WTC11 (cell line): Measurements from ENCODE around the gene SPC24. TPM values are rescaled to one million over a fixed set of nuclear protein-coding genes. Genes with fewer than 3 reads are reported as not detected.

ENCODE experiments used
- ATAC-seq: fragments of 200-7000 bp; cut with Tn5 transposase; 2 replicates; pipeline ENCODE4 v1.10.0; 2021; ENCODE audit warnings: mild to moderate bottlenecking, moderate library complexity
- CTCF ChIA-PET: fragments of 300-600 bp; sonication (Branson Sonifier 250); formaldehyde crosslinking; loops from one replicate; lab custom pipeline; 2021; ENCODE audit warnings: antibody characterized with exemption; lab: Charles Lee
- POLR2A ChIA-PET: fragments of 350-600 bp; sonication (Branson Sonifier 250); formaldehyde crosslinking; loops from one replicate; lab custom pipeline; 2021; ENCODE audit warnings: antibody characterized with exemption; lab: Charles Lee
- DNase-seq: peaks from one replicate; pipeline ENCODE4 v3.0.0; 2021; ENCODE audit warnings: low spot score
- H3K27ac Mint-ChIP-seq: 2 replicates; pipeline ENCODE4 v1.8.0; 2021; ENCODE audit warnings: mixed read lengths
- H3K27me3 Mint-ChIP-seq: 2 replicates; pipeline ENCODE4 v1.8.0; 2021; ENCODE audit warnings: low read depth, mild to moderate bottlenecking, moderate library complexity, mixed read lengths
- H3K36me3 Mint-ChIP-seq: 2 replicates; pipeline ENCODE4 v1.8.0; 2021; ENCODE audit warnings: mixed read lengths
- H3K4me1 Mint-ChIP-seq: 2 replicates; pipeline ENCODE4 v1.8.0; 2022; ENCODE audit warnings: mixed read lengths
- H3K4me3 Mint-ChIP-seq: 2 replicates; pipeline ENCODE4 v1.8.0; 2021; ENCODE audit warnings: mild to moderate bottlenecking, moderate library complexity, mixed read lengths
- H3K9me3 Mint-ChIP-seq: 2 replicates; pipeline ENCODE4 v1.8.0; 2021; ENCODE audit warnings: mixed read lengths
- ATF6 ChIP-seq: sonication (generic); formaldehyde crosslinking; IDR thresholded peaks from 2 replicates; pipeline ENCODE4 v1.8.1; 2023; ENCODE audit warnings: mild to moderate bottlenecking, missing genetic modification reagents
- E2F1 ChIP-seq: sonication (generic); formaldehyde crosslinking; IDR thresholded peaks from 2 replicates; pipeline ENCODE4 v1.8.0; 2022; ENCODE audit warnings: mild to moderate bottlenecking, missing genetic modification reagents
- E2F4 ChIP-seq: sonication (generic); formaldehyde crosslinking; IDR thresholded peaks from 2 replicates; pipeline ENCODE4 v1.8.1; 2022; ENCODE audit warnings: low read depth, mild to moderate bottlenecking, moderate library complexity, missing genetic modification reagents, borderline replicate concordance
- ELF4 ChIP-seq: sonication (generic); formaldehyde crosslinking; IDR thresholded peaks from 2 replicates; pipeline ENCODE4 v1.8.1; 2022; ENCODE audit warnings: low read depth, mild to moderate bottlenecking, moderate library complexity, missing genetic modification reagents
- GRHL2 ChIP-seq: fragments of 250-450 bp; sonication (Bioruptor Pico); IDR thresholded peaks from 2 replicates; pipeline ENCODE4 v1.8.0; 2022; ENCODE audit warnings: mild to moderate bottlenecking, moderate library complexity; ENCODE audit not compliant: insufficient replicate concordance, severe bottlenecking
- HMGXB4 ChIP-seq: sonication (generic); formaldehyde crosslinking; IDR thresholded peaks from 2 replicates; pipeline ENCODE4 v1.8.1; 2023; ENCODE audit warnings: mild to moderate bottlenecking, moderate library complexity, missing genetic modification reagents
- MYBL2 ChIP-seq: sonication (generic); formaldehyde crosslinking; IDR thresholded peaks from 2 replicates; pipeline ENCODE4 v1.8.1; 2023; ENCODE audit warnings: mild to moderate bottlenecking, moderate library complexity, missing genetic modification reagents
- NR1H2 ChIP-seq: sonication (generic); formaldehyde crosslinking; IDR thresholded peaks from 2 replicates; pipeline ENCODE4 v1.9.0; 2021; ENCODE audit warnings: mild to moderate bottlenecking, moderate library complexity, missing genetic modification reagents
- NR3C1 ChIP-seq: sonication (generic); formaldehyde crosslinking; conservative IDR thresholded peaks from 2 replicates; pipeline ENCODE4 v1.8.1; 2023; ENCODE audit warnings: low read depth, mild to moderate bottlenecking, missing genetic modification reagents
- PREB ChIP-seq: sonication (generic); formaldehyde crosslinking; IDR thresholded peaks from 2 replicates; pipeline ENCODE4 v1.8.1; 2022; ENCODE audit warnings: mild to moderate bottlenecking, missing genetic modification reagents, moderate library complexity, borderline replicate concordance
- PRRX2 ChIP-seq: fragments of 250-450 bp; sonication (Bioruptor Pico); IDR thresholded peaks from 2 replicates; pipeline ENCODE4 v1.8.0; 2021; ENCODE audit warnings: mild to moderate bottlenecking
- SP1 ChIP-seq: sonication (generic); formaldehyde crosslinking; conservative IDR thresholded peaks from 2 replicates; pipeline ENCODE4 v1.8.1; 2022; ENCODE audit warnings: missing genetic modification reagents
- ZBTB43 ChIP-seq: sonication (generic); formaldehyde crosslinking; IDR thresholded peaks from 2 replicates; pipeline ENCODE4 v1.8.1; 2023; ENCODE audit warnings: mild to moderate bottlenecking, missing genetic modification reagents
- ZNF219 ChIP-seq: sonication (generic); formaldehyde crosslinking; IDR thresholded peaks from 2 replicates; pipeline ENCODE4 v1.8.0; 2023; ENCODE audit warnings: missing genetic modification reagents, mild to moderate bottlenecking, borderline replicate concordance
- ZNF416 ChIP-seq: fragments of 250-450 bp; sonication (Bioruptor Pico); IDR thresholded peaks from 2 replicates; pipeline ENCODE4 v1.9.0; 2021; ENCODE audit warnings: mild to moderate bottlenecking, inconsistent platforms
- ZNF512 ChIP-seq: sonication (generic); formaldehyde crosslinking; IDR thresholded peaks from 2 replicates; pipeline ENCODE4 v1.8.1; 2022; ENCODE audit warnings: missing genetic modification reagents, borderline replicate concordance
- ZSCAN18 ChIP-seq: fragments of 250-450 bp; sonication (Bioruptor Pico); IDR thresholded peaks from 2 replicates; pipeline ENCODE4 v2.1.2; 2022; ENCODE audit warnings: mild to moderate bottlenecking, moderate library complexity
- total RNA-seq: library from RNA; stranded (reverse); gene quantifications from 3 replicates; pipeline ENCODE4 v1.2.3, GENCODE V29; 2021

Gene SPC24
- total RNA-seq, 1 experiment from 2014 or later, result 62.2 TPM

GRCh38 chr19:11204943-11205349, 49.4 kb upstream of the SPC24 start (continued):
- TF ChIP-seq E2F4 (CRISPR knock-in tag) (no peak), SP1 (CRISPR knock-in tag) (no peak), NR3C1 (CRISPR knock-in tag) (no peak), ZNF416 (CRISPR knock-in tag) (no peak), NR1H2 (CRISPR knock-in tag) (no peak), ELF4 (CRISPR knock-in tag) (no peak), ZSCAN18 (CRISPR knock-in tag) (no peak), HMGXB4 (CRISPR knock-in tag) (no peak), PRRX2 (CRISPR knock-in tag) (no peak), ZNF219 (CRISPR knock-in tag) (no peak), MYBL2 (no peak), ZBTB43 (CRISPR knock-in tag) (no peak), E2F1 (no peak)

GRCh38 chr19:11204076-11204602, 48.6 kb upstream of the SPC24 start:
- CTCF ChIA-PET, result interaction anchor here (0.6 to 1.7 kb wide), 8 partner anchors 13 to 684 kb away, joined by 3 to 8 read pairs (median 5); no protein-coding TSS in a partner anchor
- Mint-ChIP-seq H3K9me3 (no peaks in the 10 kb centered on the region), H3K27ac (no peak overlapping the region), H3K27me3 (no peaks in the 10 kb centered on the region), H3K36me3 (no peaks in the 10 kb centered on the region; the same call in 1 of the 2 replicates), H3K4me1 (0 out of 2 replicates have a peak, but pooled peaks cover 3% of the 10 kb centered on the region)
- POLR2A ChIA-PET, result no interaction called here
- no peak for DNase-seq
- TF ChIP-seq PREB (CRISPR knock-in tag), result no peak
- TF ChIP-seq ZNF512 (CRISPR knock-in tag), result no peak
- no peak for TF ChIP-seq GRHL2 (CRISPR knock-in tag)
- no peak for TF ChIP-seq ATF6 (CRISPR knock-in tag)
- TF ChIP-seq, all 79 proteins: peak for 0
- no peak overlapping the region for H3K4me3 Mint-ChIP-seq
- no peak for ATAC-seq
